ENCODE data around the gene SH3BP5.

The SH3BP5 gene

GRCh38 chr3:15309662-15310335 is 22.6 kb downstream of the SH3BP5 start:
- DNase-seq (ENCODE audit: insufficient read length, low spot score), result no peak
- no peak for TF ChIP-seq CTCF (IDR thresholded peaks at IDR 0.05; ENCODE audit: insufficient read depth, missing control alignments)
- no peak for FAIRE-seq

GRCh38 chr3:15307580-15307979 is 24.8 kb downstream of the SH3BP5 start:
- FAIRE-seq, result no peak
- no peak for TF ChIP-seq CTCF (IDR thresholded peaks at IDR 0.05; ENCODE audit: insufficient read depth, missing control alignments)
- DNase-seq (ENCODE audit: insufficient read length, low spot score), result no peak

- DNase-seq (ENCODE audit: insufficient read length, low spot score) (no peak), FAIRE-seq (no peak)
- TF ChIP-seq CTCF (IDR thresholded peaks at IDR 0.05; ENCODE audit: insufficient read depth, missing control alignments), result no peak
These were observed 25.4 kb downstream of the SH3BP5 start for GRCh38 chr3:15306979-15307359.

GRCh38 chr3:15305359-15305844 is 27.0 kb downstream of the SH3BP5 start:
- FAIRE-seq, result no peak
- TF ChIP-seq CTCF (IDR thresholded peaks at IDR 0.05; ENCODE audit: insufficient read depth, missing control alignments), result no peak
- DNase-seq (ENCODE audit: insufficient read length, low spot score), result no peak

- no peak for TF ChIP-seq CTCF (IDR thresholded peaks at IDR 0.05; ENCODE audit: insufficient read depth, missing control alignments)
- FAIRE-seq (no peak), DNase-seq (ENCODE audit: insufficient read length, low spot score) (no peak)
These were observed 28.7 kb downstream of the SH3BP5 start for GRCh38 chr3:15303728-15304127.

- FAIRE-seq (no peak), DNase-seq (ENCODE audit: insufficient read length, low spot score) (no peak)
- no peak for TF ChIP-seq CTCF (IDR thresholded peaks at IDR 0.05; ENCODE audit: insufficient read depth, missing control alignments)
These were observed 29.2 kb downstream of the SH3BP5 start for GRCh38 chr3:15303216-15303615.

GRCh38 chr3:15301761-15302160 is 30.6 kb downstream of the SH3BP5 start:
- TF ChIP-seq CTCF (IDR thresholded peaks at IDR 0.05; ENCODE audit: insufficient read depth, missing control alignments), result no peak
- DNase-seq (ENCODE audit: insufficient read length, low spot score), result no peak
- no peak for FAIRE-seq
